HCT116 (cell line): ENCODE results near the gene AOC2. TPM values are rescaled to one million over a fixed set of nuclear protein-coding genes. Genes with fewer than 3 reads are reported as not detected.

Source experiments
- ATAC-seq: fragments of 200-7000 bp; cut with Tn5 transposase; 2 replicates; pipeline ENCODE4 v1.9.1; 2020; ENCODE audit warnings: mild to moderate bottlenecking, moderate library complexity
- BruUV-seq: library from RNA; stranded (reverse); fragments of 400-500 nt; replicated peaks from 2 replicates; lab custom pipeline; 2021; lab: Mats Ljungman, UMichigan
- CTCF ChIA-PET: fragments of 300-600 bp; sonication (Branson Sonifier 250); formaldehyde crosslinking; loops from one replicate; lab custom pipeline; 2021; ENCODE audit warnings: antibody characterized with exemption; lab: Charles Lee
- POLR2A ChIA-PET: fragments of 300-600, 350-600 bp; sonication (Branson Sonifier 250); formaldehyde crosslinking; loops from one replicate; lab custom pipeline; 2021; ENCODE audit warnings: antibody characterized with exemption; lab: Charles Lee
- RAD21 ChIA-PET, 2 experiments: fragments of 300-600 bp; sonication (Branson Sonifier 250); formaldehyde crosslinking; loops; one replicate each; lab custom pipeline; 2023; ENCODE audit warnings: low total read pairs in 2 of 2; ENCODE audit not compliant: uncharacterized antibody in 2 of 2, unreplicated experiment in 2 of 2, low non-redundant PET in 1 of 2; lab: Charles Lee
- DNase-seq: peaks from one replicate; pipeline ENCODE4 v3.0.0-alpha.2; 2010; ENCODE audit warnings: low read depth, low spot score
- H2AFZ ChIP-seq: fragments of 200-600 bp; shearing (Covaris generic), sonication (generic); 2 replicates; pipeline ENCODE4 v1.6.1; 2017; ENCODE audit warnings: low read depth, mixed run types, mixed read lengths, antibody characterized with exemption, low read length; ENCODE audit not compliant: poor library complexity, severe bottlenecking
- H3K27ac ChIP-seq: 2 replicates; pipeline ENCODE4 v1.5.1; 2012; ENCODE audit warnings: low read depth, low read length
- H3K27me3 ChIP-seq: fragments of 200-600 bp; sonication (generic); 2 replicates; pipeline ENCODE4 v1.6.1; 2016; ENCODE audit warnings: mixed run types, low read length, mixed read lengths; ENCODE audit not compliant: insufficient read depth
- H3K36me3 ChIP-seq, 2 experiments: fragments of 200-500 bp in 1 of 2; fragments of 200-600 bp in 1 of 2; sonication (Bioruptor generic) in 1 of 2; sonication (generic) in 1 of 2; 2 replicates each; pipeline versions ENCODE4 v1.5.1 to v1.6.1; 2014 to 2016; ENCODE audit warnings: low read length in 2 of 2, inconsistent platforms in 1 of 2, mixed read lengths in 1 of 2, mixed run types in 1 of 2; ENCODE audit not compliant: insufficient read depth in 2 of 2, control insufficient read depth in 1 of 2
- H3K4me1 ChIP-seq, 2 experiments: fragments of 200-600 bp in 1 of 2; sonication (generic) in 1 of 2; 2 replicates each; pipeline versions ENCODE4 v1.5.1 to v1.6.1; 2012 to 2017; ENCODE audit warnings: low read length in 2 of 2, inconsistent platforms in 1 of 2, mild to moderate bottlenecking in 1 of 2, mixed read lengths in 1 of 2, mixed run types in 1 of 2, moderate library complexity in 1 of 2; ENCODE audit not compliant: insufficient read depth in 2 of 2, control insufficient read depth in 1 of 2
- H3K4me2 ChIP-seq: fragments of 200-600 bp; sonication (generic); 2 replicates; pipeline ENCODE4 v1.6.1; 2017; ENCODE audit warnings: mixed run types, low read length, mixed read lengths
- H3K4me3 ChIP-seq, 2 experiments: fragments of 200-600 bp in 1 of 2; sonication (generic) in 1 of 2; replicated peaks in 1 of 2; 2 replicates each; pipeline ENCODE4 v1.5.1; 2011 to 2016; ENCODE audit warnings: low read length in 2 of 2, control low read depth in 1 of 2, low read depth in 1 of 2, mild to moderate bottlenecking in 1 of 2, mixed read lengths in 1 of 2, mixed run types in 1 of 2
- H3K79me2 ChIP-seq: fragments of 200-600 bp; sonication (generic); 2 replicates; pipeline ENCODE4 v1.6.1; 2017; ENCODE audit warnings: mild to moderate bottlenecking, mixed run types, low read length, moderate library complexity, mixed read lengths; ENCODE audit not compliant: insufficient read depth
- H3K9ac ChIP-seq: fragments of 200-600 bp; sonication (generic); 2 replicates; pipeline ENCODE4 v1.6.1; 2016; ENCODE audit warnings: low read length, mixed read lengths
- H3K9me2 ChIP-seq: fragments of 200-600 bp; sonication (generic), shearing (Covaris generic); 2 replicates; pipeline ENCODE4 v1.6.1; 2017; ENCODE audit warnings: mixed run types, mild to moderate bottlenecking, moderate library complexity; ENCODE audit not compliant: insufficient read depth
- H3K9me3 ChIP-seq, 2 experiments: fragments of 200-500 bp in 1 of 2; fragments of 200-600 bp in 1 of 2; sonication (Bioruptor generic) in 1 of 2; sonication (generic) in 1 of 2; 2 replicates each; pipeline ENCODE4 v1.6.1; 2014 to 2017; ENCODE audit warnings: low read length in 2 of 2, mixed read lengths in 2 of 2, inconsistent platforms in 1 of 2, low read depth in 1 of 2, mild to moderate bottlenecking in 1 of 2, mixed run types in 1 of 2, moderate library complexity in 1 of 2; ENCODE audit not compliant: control insufficient read depth in 1 of 2, insufficient read depth in 1 of 2
- H4K20me1 ChIP-seq: fragments of 200-600 bp; sonication (generic), shearing (Covaris generic); 2 replicates; pipeline ENCODE4 v1.6.1; 2017; ENCODE audit warnings: mixed run types, mild to moderate bottlenecking, moderate library complexity; ENCODE audit not compliant: insufficient read depth
- CEBPB ChIP-seq: IDR thresholded peaks from 2 replicates; pipeline ENCODE4 v1.6.1; 2012; ENCODE audit warnings: low read depth
- EZH2 ChIP-seq: fragments of 200-600 bp; sonication (generic); IDR thresholded peaks from 2 replicates; pipeline ENCODE4 v1.6.1; 2017; ENCODE audit warnings: antibody characterized with exemption, mixed run types
- EZH2phosphoT487 ChIP-seq: fragments of 200-600 bp; IDR thresholded peaks from 2 replicates; pipeline ENCODE4 v1.6.1; 2018; ENCODE audit warnings: antibody characterized with exemption, borderline replicate concordance
- JUND ChIP-seq: IDR thresholded peaks from 2 replicates; pipeline ENCODE4 v1.6.1; 2012
- POLR2A ChIP-seq: IDR thresholded peaks from 2 replicates; pipeline ENCODE4 v1.7.0; 2011; ENCODE audit warnings: borderline replicate concordance; ENCODE audit not compliant: insufficient read depth, insufficient read length; ENCODE audit errors: extremely low read depth
- POLR2AphosphoS5 ChIP-seq: IDR thresholded peaks from 2 replicates; pipeline ENCODE4 v1.6.1; 2011; ENCODE audit warnings: mild to moderate bottlenecking, low read depth, low read length, moderate library complexity
- REST ChIP-seq: IDR thresholded peaks from 2 replicates; pipeline ENCODE4 v1.6.1; 2012; ENCODE audit warnings: low read depth
- SIN3A ChIP-seq: IDR thresholded peaks from 2 replicates; pipeline ENCODE4 v1.6.1; 2012; ENCODE audit warnings: low read depth
- SP1 ChIP-seq: IDR thresholded peaks from 2 replicates; pipeline ENCODE4 v1.6.1; 2012; ENCODE audit warnings: low read depth
- SRF ChIP-seq: IDR thresholded peaks from 2 replicates; pipeline ENCODE4 v1.6.1; 2012; ENCODE audit warnings: low read depth
- intact Hi-C: fragments of 100-400 bp; cut with micrococcal nuclease; formaldehyde crosslinking; loops from 2 replicates; pipeline ENCODE4 v1.10.0; 2022
- total RNA-seq: library from RNA; stranded (reverse); gene quantifications from one replicate; pipeline ENCODE4 v1.2.1, GENCODE V29; 2021; ENCODE audit not compliant: unreplicated experiment
- TF ChIP-seq, protein P1 (sequence below): IDR thresholded peaks from 2 replicates; pipeline ENCODE4 v1.6.1; 2012
- TF ChIP-seq, protein P2 (sequence below): IDR thresholded peaks from 2 replicates; pipeline ENCODE4 v1.6.1; 2011; ENCODE audit warnings: mild to moderate bottlenecking, low read length, moderate library complexity; ENCODE audit not compliant: insufficient replicate concordance; ENCODE audit errors: extremely low read depth
- TF ChIP-seq, protein P3 (sequence below), 3 experiments: fragments of 200-600 bp in 1 of 3; sonication (generic) in 1 of 3; IDR thresholded peaks in 2 of 3; conservative IDR thresholded peaks in 1 of 3; 2 replicates each; pipeline ENCODE4 v1.5.1; 2012 to 2017; ENCODE audit warnings: low read depth in 2 of 3, low read length in 2 of 3, antibody characterized with exemption in 1 of 3, borderline replicate concordance in 1 of 3, control low read depth in 1 of 3, mild to moderate bottlenecking in 1 of 3, mixed read lengths in 1 of 3, mixed run types in 1 of 3, moderate library complexity in 1 of 3; ENCODE audit not compliant: insufficient read depth in 1 of 3

Gene AOC2
- total RNA-seq, 1 experiment from 2014 or later, result 8.0 TPM

DNA sequence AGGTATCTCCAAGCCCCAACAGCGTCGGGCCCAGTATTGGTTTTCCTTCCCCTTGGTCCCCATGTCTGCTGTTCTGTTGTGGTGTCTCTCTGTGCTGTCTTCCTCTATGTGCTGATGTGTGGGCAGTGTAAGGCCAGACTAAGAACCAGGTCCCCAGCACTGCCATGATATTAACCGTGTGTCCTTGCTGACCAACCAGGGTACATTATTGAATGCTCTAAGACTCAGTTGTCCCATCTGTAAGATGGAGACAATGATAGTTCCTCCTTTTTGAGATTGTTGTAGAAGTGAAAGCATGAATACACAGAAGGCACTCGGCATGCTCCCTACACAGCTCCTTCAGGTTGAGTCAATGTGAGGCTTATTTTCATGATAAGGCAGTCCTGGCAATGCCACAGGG lies 27.3 kb downstream of the AOC2 start:
- no peak overlapping the region for H3K4me3 ChIP-seq
- no peaks in the 10 kb centered on the region for H4K20me1 ChIP-seq
- H3K9ac ChIP-seq, result no peak overlapping the region
- H3K79me2 ChIP-seq, result no peaks in the 10 kb centered on the region
- no peaks in the 10 kb centered on the region for H3K9me2 ChIP-seq
- ATAC-seq (no peak), DNase-seq (no peak)
- H3K4me1 ChIP-seq, result no peaks in the 10 kb centered on the region
- ChIA-PET POLR2A (no interaction called here), CTCF (interaction anchor here (0.6 kb wide), 1 partner anchor 149 kb away, joined by 5 read pairs; no protein-coding TSS in a partner anchor), RAD21 (no interaction called here)
- H3K9me3 ChIP-seq, result no peaks in the 10 kb centered on the region
- no peaks in the 10 kb centered on the region for H3K36me3 ChIP-seq
- TF ChIP-seq EZH2phosphoT487 (no peak), CEBPB (no peak), POLR2A (no peak), JUND (no peak), SRF (no peak), EZH2 (no peak), SP1 (no peak), SIN3A (no peak), REST (no peak), POLR2AphosphoS5 (no peak)
- TF ChIP-seq, protein P1, sequence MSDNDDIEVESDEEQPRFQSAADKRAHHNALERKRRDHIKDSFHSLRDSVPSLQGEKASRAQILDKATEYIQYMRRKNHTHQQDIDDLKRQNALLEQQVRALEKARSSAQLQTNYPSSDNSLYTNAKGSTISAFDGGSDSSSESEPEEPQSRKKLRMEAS, result no peak
- TF ChIP-seq, protein P2, sequence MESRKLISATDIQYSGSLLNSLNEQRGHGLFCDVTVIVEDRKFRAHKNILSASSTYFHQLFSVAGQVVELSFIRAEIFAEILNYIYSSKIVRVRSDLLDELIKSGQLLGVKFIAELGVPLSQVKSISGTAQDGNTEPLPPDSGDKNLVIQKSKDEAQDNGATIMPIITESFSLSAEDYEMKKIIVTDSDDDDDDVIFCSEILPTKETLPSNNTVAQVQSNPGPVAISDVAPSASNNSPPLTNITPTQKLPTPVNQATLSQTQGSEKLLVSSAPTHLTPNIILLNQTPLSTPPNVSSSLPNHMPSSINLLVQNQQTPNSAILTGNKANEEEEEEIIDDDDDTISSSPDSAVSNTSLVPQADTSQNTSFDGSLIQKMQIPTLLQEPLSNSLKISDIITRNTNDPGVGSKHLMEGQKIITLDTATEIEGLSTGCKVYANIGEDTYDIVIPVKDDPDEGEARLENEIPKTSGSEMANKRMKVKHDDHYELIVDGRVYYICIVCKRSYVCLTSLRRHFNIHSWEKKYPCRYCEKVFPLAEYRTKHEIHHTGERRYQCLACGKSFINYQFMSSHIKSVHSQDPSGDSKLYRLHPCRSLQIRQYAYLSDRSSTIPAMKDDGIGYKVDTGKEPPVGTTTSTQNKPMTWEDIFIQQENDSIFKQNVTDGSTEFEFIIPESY, result no peak
- TF ChIP-seq, protein P3, sequence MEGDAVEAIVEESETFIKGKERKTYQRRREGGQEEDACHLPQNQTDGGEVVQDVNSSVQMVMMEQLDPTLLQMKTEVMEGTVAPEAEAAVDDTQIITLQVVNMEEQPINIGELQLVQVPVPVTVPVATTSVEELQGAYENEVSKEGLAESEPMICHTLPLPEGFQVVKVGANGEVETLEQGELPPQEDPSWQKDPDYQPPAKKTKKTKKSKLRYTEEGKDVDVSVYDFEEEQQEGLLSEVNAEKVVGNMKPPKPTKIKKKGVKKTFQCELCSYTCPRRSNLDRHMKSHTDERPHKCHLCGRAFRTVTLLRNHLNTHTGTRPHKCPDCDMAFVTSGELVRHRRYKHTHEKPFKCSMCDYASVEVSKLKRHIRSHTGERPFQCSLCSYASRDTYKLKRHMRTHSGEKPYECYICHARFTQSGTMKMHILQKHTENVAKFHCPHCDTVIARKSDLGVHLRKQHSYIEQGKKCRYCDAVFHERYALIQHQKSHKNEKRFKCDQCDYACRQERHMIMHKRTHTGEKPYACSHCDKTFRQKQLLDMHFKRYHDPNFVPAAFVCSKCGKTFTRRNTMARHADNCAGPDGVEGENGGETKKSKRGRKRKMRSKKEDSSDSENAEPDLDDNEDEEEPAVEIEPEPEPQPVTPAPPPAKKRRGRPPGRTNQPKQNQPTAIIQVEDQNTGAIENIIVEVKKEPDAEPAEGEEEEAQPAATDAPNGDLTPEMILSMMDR (IDR thresholded peaks at IDR 0.05 in 2 of 3, conservative IDR thresholded peaks at IDR 0.05 in 1 of 3; ENCODE audit: borderline replicate concordance in 1 of 3, insufficient read depth in 1 of 3, low read depth in 2 of 3, low read length in 2 of 3), result no peak
- BruUV-seq, result no TSS peak
- no peak overlapping the region for H3K4me2 ChIP-seq
- intact Hi-C loops, result no loop called here
- H3K27ac ChIP-seq, result no peak overlapping the region
- H2AFZ ChIP-seq, result no peak overlapping the region
- H3K27me3 ChIP-seq, result no peaks in the 10 kb centered on the region
